GM18868 (cell line): Measurements from ENCODE around the gene PSMA3.
"Not testable (repeated sequence)": the region's sequence is repeated elsewhere in the genome, so short reads cannot be mapped to it uniquely, and the experiment has no call there.

Experiments used
- ATAC-seq: cut with Tn5 transposase; IDR thresholded peaks from one replicate; pipeline ENCODE4 v1.9.1; 2021; ENCODE audit warnings: mild to moderate bottlenecking, moderate library complexity; ENCODE audit not compliant: unreplicated experiment

PSMA3 gene

GRCh38 chr14:58244556-58245387 lies at the start of gene PSMA3:
TSS of gene PSMA3 (plus strand) at chr14:58244843. CDS start at chr14:58244921, 78 bp downstream.
- ATAC-seq, result peak; percentile 93

- no peak for ATAC-seq
Measured at GRCh38 chr14:58196198-58196597, 48.4 kb upstream of the PSMA3 start.

GRCh38 chr14:58198086-58198485 lies 46.6 kb upstream of the PSMA3 start:
- no peak for ATAC-seq

- peak; percentile 92 for ATAC-seq
Measured at GRCh38 chr14:58199726-58200479, 44.7 kb upstream of the PSMA3 start, which contains the start of gene ACTR10. TSS of gene ACTR10 (plus strand) at chr14:58200149. CDS start at chr14:58200218, 69 bp downstream.

GRCh38 chr14:58200480-58200841 lies 44.2 kb upstream of the PSMA3 start:
- ATAC-seq, result peak; percentile 14

GRCh38 chr14:58200846-58201245 lies 43.8 kb upstream of the PSMA3 start:
- no peak for ATAC-seq

GRCh38 chr14:58213176-58213575 lies 31.5 kb upstream of the PSMA3 start:
- ATAC-seq, result no peak

GRCh38 chr14:58215191-58215914 lies 29.3 kb upstream of the PSMA3 start:
- no peak for ATAC-seq

- no peak for ATAC-seq
Measured at GRCh38 chr14:58216544-58216943, 28.1 kb upstream of the PSMA3 start.

- no peak for ATAC-seq
Measured at GRCh38 chr14:58227096-58227819, 17.4 kb upstream of the PSMA3 start.

- ATAC-seq, result no peak
Measured at GRCh38 chr14:58238252-58239243, 6.1 kb upstream of the PSMA3 start.

GRCh38 chr14:58239244-58240195 lies 5.1 kb upstream of the PSMA3 start:
- no peak for ATAC-seq

- ATAC-seq, result peak; percentile 36
Measured at GRCh38 chr14:58243790-58244555, 670 bp upstream of the PSMA3 start.

GRCh38 chr14:58245562-58245961 lies 919 bp downstream of the PSMA3 start:
- no peak for ATAC-seq

GRCh38 chr14:58249611-58250010 lies 5.0 kb downstream of the PSMA3 start:
- ATAC-seq, result no peak

- ATAC-seq, result no peak
Measured at GRCh38 chr14:58258156-58258555, 13.5 kb downstream of the PSMA3 start.

- not testable (repeated sequence) for ATAC-seq
Measured at GRCh38 chr14:58262005-58262404, 17.4 kb downstream of the PSMA3 start.

- ATAC-seq, result no peak
Measured at GRCh38 chr14:58265401-58265800, 20.8 kb downstream of the PSMA3 start.
